ENCODE data around the gene BAD.

- no peak for TF ChIP-seq CREB5 (CRISPR knock-in tag; IDR thresholded peaks at IDR 0.05; ENCODE audit: low read depth)
- no peak for TF ChIP-seq ZFP3 (CRISPR knock-in tag; IDR thresholded peaks at IDR 0.05)
- TF ChIP-seq POU6F1 (CRISPR knock-in tag; IDR thresholded peaks at IDR 0.05; ENCODE audit: borderline replicate concordance, low read depth), result no peak
- no peak for TF ChIP-seq RARB (CRISPR knock-in tag; IDR thresholded peaks at IDR 0.05)
- no peak for TF ChIP-seq ZFP30 (CRISPR knock-in tag; IDR thresholded peaks at IDR 0.05)
- no peak for TF ChIP-seq TCF4 (CRISPR knock-in tag; IDR thresholded peaks at IDR 0.05; ENCODE audit: borderline replicate concordance)
- no peak for TF ChIP-seq ZNF70 (CRISPR knock-in tag; IDR thresholded peaks at IDR 0.05)
- no peak for TF ChIP-seq ISL1 (CRISPR knock-in tag; IDR thresholded peaks at IDR 0.05)
- TF ChIP-seq ZC3H10 (CRISPR knock-in tag; IDR thresholded peaks at IDR 0.05), result no peak
- no peak for TF ChIP-seq PPARA (CRISPR knock-in tag; IDR thresholded peaks at IDR 0.05; ENCODE audit: borderline replicate concordance)
- no peak for TF ChIP-seq PATZ1 (CRISPR knock-in tag; IDR thresholded peaks at IDR 0.05; ENCODE audit: borderline replicate concordance)
- TF ChIP-seq ESRRG (CRISPR knock-in tag; IDR thresholded peaks at IDR 0.05), result no peak
Observed at GRCh38 chr11:64241241-64241490, 43.3 kb downstream of the BAD start.
